Thyroid gland (tissue), 4 donors: ENCODE measurements around the gene PLEKHA8. TPM values are rescaled to one million over a fixed set of nuclear protein-coding genes. Genes with fewer than 3 reads are reported as not detected.

Experiments used
- DNase-seq, 2 donors: peaks; one replicate each; pipeline ENCODE4 v3.0.0-alpha.2; 2019
- H3K27ac ChIP-seq, 3 donors: fragments of 200-600 bp; sonication (generic); 1 replicate in 2 of 3; 2 replicates in 1 of 3; pipeline ENCODE4 v1.5.1; 2016 to 2019; ENCODE audit warnings: mild to moderate bottlenecking in 1 of 3, moderate library complexity in 1 of 3
- H3K27me3 ChIP-seq: fragments of 200-600 bp; sonication (generic); one replicate; pipeline ENCODE4 v1.5.1; 2019
- H3K36me3 ChIP-seq, 2 donors: fragments of 200-600 bp; sonication (generic); one replicate each; pipeline ENCODE4 v1.5.1; 2016 to 2019
- H3K4me1 ChIP-seq, 2 donors: fragments of 200-600 bp; sonication (generic); one replicate each; pipeline ENCODE4 v1.5.1; 2017 to 2019
- H3K4me3 ChIP-seq, 3 donors: fragments of 200-600 bp; sonication (generic); replicated peaks in 1 of 3; 1 replicate in 2 of 3; 2 replicates in 1 of 3; pipeline ENCODE4 v1.5.1; 2016; ENCODE audit warnings: mild to moderate bottlenecking in 1 of 3
- H3K9me3 ChIP-seq: fragments of 200-600 bp; sonication (generic); one replicate; pipeline ENCODE4 v1.5.1; 2017
- POLR2A ChIP-seq, 2 donors: fragments of 450-650 bp; IDR thresholded peaks; one replicate each; pipeline ENCODE4 v1.6.1; 2017; ENCODE audit warnings: antibody characterized with exemption in 2 of 2, mild to moderate bottlenecking in 2 of 2, moderate library complexity in 1 of 2
- WGBS, 2 donors: methylation state at CpG; one replicate each; pipeline ENCODE4 v1.1.5; 2017; 5-methylcytosine and 5-hydroxymethylcytosine counted together
- intact Hi-C: fragments of 100-400 bp; cut with DNase I; formaldehyde crosslinking; loops from one replicate; pipeline ENCODE4 v1.15.1; 2023
- total RNA-seq, 4 donors: library from RNA; depleted of rRNA; stranded (reverse); fragments of >200 nt; gene quantifications; one replicate each; pipeline ENCODE4 v1.2.3, GENCODE V29; 2016
- TF ChIP-seq, protein P1 (sequence below), 6 experiments: fragments of 200-600 bp in 3 of 6; fragments of 450-650 bp in 3 of 6; sonication (generic) in 3 of 6; IDR thresholded peaks; one replicate each; pipeline ENCODE4 v1.5.1; 2016 to 2019; ENCODE audit warnings: antibody characterized with exemption in 6 of 6, mild to moderate bottlenecking in 2 of 6, inconsistent platforms in 1 of 6, moderate library complexity in 1 of 6

The PLEKHA8 gene
- total RNA-seq, 4 donors from 2014 or later: 7.1 to 13.3 (median 8.8) TPM

DNA sequence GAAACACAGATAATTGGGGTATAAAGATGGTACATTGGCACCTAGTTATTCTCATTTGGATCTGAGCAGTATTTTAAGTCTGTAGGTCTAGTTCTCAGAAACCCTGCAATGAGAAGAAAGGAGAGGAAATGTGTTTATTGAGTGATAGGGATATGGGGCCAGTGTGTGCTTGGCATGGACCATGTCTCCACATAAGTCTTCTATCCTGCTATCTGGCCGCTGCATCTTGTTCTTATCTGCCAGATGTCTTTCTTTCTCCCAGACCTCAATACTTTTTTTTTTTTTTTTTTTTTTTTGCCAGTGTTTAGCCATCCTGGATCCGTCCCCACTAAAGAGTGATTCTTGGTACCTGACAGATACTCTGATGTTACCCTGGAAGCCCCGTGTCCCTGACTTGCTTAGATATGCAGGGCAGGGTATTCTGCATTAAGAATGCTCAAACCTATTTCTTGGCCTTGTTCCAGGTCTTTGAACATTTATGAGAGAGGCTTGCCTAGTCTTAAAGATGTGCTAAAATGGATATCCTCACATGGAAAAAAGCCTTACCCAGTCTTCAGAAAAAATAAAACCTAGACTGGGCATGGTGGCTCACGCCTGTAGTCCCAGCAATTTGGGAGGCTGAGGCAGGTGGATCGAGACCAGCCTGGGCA, 116.6 kb downstream of the PLEKHA8 start:
- Histone ChIP-seq H3K36me3 (no peaks in the 10 kb centered on the region), H3K9me3 (no peaks in the 10 kb centered on the region), H3K27ac (no peak overlapping the region), H3K4me3 (no peak overlapping the region), H3K27me3 (no peaks in the 10 kb centered on the region), H3K4me1 (peaks cover 17 to 28% of the 10 kb centered on the region in 2 donors)
- WGBS, 2 donors: 87 to 90% methylated on average over 5 of the region's 5 CpGs
- intact Hi-C loops: no loop called here
- TF ChIP-seq, protein P1, sequence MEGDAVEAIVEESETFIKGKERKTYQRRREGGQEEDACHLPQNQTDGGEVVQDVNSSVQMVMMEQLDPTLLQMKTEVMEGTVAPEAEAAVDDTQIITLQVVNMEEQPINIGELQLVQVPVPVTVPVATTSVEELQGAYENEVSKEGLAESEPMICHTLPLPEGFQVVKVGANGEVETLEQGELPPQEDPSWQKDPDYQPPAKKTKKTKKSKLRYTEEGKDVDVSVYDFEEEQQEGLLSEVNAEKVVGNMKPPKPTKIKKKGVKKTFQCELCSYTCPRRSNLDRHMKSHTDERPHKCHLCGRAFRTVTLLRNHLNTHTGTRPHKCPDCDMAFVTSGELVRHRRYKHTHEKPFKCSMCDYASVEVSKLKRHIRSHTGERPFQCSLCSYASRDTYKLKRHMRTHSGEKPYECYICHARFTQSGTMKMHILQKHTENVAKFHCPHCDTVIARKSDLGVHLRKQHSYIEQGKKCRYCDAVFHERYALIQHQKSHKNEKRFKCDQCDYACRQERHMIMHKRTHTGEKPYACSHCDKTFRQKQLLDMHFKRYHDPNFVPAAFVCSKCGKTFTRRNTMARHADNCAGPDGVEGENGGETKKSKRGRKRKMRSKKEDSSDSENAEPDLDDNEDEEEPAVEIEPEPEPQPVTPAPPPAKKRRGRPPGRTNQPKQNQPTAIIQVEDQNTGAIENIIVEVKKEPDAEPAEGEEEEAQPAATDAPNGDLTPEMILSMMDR (IDR thresholded peaks at IDR 0.05): no peak
- no peak for TF ChIP-seq POLR2A (IDR thresholded peaks at IDR 0.05)
- no peak for DNase-seq

DNA sequence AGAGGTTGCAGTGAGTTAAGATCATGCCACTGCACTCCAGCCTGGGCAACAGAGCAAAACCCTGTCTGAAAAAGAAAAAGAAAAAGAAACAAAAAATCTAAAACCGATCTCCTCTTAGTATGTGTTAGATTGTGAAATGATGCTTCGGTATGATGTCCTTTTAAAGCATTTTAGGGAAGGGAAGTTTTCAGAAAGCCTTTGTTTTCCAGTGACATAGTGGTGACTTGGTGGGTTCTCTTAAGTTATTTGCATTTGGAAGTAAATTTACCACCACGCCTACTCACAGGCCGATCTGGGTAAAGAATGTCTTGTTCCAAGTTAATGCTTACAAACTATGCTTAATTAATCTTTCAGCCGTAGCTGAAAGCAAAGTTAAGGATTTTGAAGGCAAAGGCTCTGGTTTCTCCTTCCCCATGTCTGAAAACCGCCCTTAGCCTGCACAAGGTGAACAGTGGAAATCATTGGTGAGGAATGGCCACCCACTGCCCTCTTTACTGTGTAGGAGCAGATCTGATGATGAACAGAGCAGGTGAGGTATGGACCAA, 117.3 kb downstream of the PLEKHA8 start:
- no peak for TF ChIP-seq POLR2A (IDR thresholded peaks at IDR 0.05)
- TF ChIP-seq, protein P1 (IDR thresholded peaks at IDR 0.05): no peak
- Histone ChIP-seq H3K9me3 (no peaks in the 10 kb centered on the region), H3K36me3 (no peaks in the 10 kb centered on the region), H3K4me3 (no peak overlapping the region), H3K4me1 (peaks cover 17 to 28% of the 10 kb centered on the region in 2 donors), H3K27ac (no peak overlapping the region), H3K27me3 (no peaks in the 10 kb centered on the region)
- WGBS, 2 donors: 91 to 92% methylated on average over 6 of the region's 6 CpGs
- intact Hi-C loops: no loop called here
- no peak for DNase-seq

DNA sequence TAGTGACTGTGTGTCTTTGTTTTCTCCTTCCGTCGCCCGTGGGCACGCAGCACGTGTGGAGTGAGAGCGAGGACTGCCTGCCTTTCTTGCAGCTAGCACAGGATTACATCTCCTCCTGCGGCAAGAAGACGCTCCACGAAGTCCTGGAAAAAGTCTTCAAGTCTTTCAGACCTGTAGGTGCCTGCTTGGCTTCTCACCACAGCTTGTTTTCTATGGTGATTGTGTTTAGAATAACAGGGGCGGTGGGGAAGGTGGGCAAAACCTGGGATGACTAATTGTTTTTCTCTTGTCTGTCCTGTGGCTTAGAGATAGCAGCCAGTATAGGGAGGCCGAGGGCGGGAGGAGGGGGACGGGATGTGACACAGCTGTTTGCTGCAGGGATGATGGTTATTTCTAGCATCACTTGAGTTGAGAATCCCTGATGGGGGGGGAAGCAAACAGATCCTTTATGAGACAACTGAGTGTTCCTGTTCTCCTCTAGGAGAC, 118.0 kb downstream of the PLEKHA8 start:
- WGBS, 2 donors: 81 to 85% methylated on average over 13 of the region's 13 CpGs
- Histone ChIP-seq H3K9me3 (no peaks in the 10 kb centered on the region), H3K27me3 (no peaks in the 10 kb centered on the region), H3K27ac (no peak overlapping the region), H3K4me1 (peaks cover 17 to 28% of the 10 kb centered on the region in 2 donors), H3K36me3 (no peaks in the 10 kb centered on the region), H3K4me3 (no peak overlapping the region)
- DNase-seq: no peak
- TF ChIP-seq POLR2A (IDR thresholded peaks at IDR 0.05): no peak
- TF ChIP-seq, protein P1 (IDR thresholded peaks at IDR 0.05): no peak
- intact Hi-C loops: no loop called here

DNA sequence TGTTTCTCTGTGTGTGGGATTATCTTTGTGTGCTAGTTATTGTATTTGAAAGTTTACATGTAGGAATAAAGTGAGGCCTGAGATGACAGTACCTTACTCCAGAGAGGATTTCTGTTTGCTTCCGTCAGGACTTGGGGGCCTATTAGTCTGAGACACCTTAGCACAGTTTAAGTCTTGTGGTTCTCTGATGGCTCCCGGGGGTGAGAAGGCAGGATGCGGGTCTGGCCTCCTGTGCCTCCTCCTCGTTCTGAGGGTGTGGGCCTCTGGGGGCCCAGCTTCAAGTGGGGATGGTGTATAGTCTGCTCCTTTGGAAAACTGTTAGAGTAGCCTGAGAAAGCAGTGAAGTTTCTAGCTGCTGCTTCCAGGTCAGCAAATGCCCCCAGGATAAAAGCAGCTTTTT, 119.0 kb downstream of the PLEKHA8 start:
- WGBS, 2 donors: 87 to 88% methylated on average over 4 of the region's 4 CpGs

DNA sequence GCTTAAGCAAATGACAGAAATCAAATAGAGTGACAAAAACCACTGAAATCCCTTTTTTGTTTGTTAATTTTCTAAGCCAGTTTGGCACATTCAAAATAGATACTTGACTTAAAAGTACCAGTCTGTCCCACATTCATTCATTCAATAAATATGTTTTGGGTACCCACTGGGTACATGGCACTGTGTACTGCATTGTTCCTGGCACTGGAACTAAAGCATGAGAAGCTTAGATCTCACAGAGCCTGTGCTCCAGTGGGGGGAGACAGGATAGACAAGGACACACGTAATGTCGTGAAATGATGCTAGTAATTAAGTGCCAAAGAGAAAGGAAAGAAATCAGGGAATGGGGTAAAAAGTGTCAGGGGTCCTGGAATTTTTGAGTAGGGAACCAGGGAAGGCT, 119.6 kb downstream of the PLEKHA8 start:
- no peak overlapping the region for H3K4me3 ChIP-seq
- WGBS, 2 donors: 94 to 97% methylated on average over 2 of the region's 2 CpGs
- H3K36me3 ChIP-seq: no peaks in the 10 kb centered on the region
- peaks cover 8 to 14% of the 10 kb centered on the region in 2 donors for H3K4me1 ChIP-seq
- H3K27ac ChIP-seq: no peak overlapping the region
- TF ChIP-seq, protein P1 (IDR thresholded peaks at IDR 0.05): no peak
- no peak for TF ChIP-seq POLR2A (IDR thresholded peaks at IDR 0.05)
- H3K9me3 ChIP-seq: no peaks in the 10 kb centered on the region
- no peaks in the 10 kb centered on the region for H3K27me3 ChIP-seq
- intact Hi-C loops: no loop called here
- no peak for DNase-seq

More for the DNA sequence above, 119.0 kb downstream of the PLEKHA8 start:
- H3K27me3 ChIP-seq: no peaks in the 10 kb centered on the region
- no peaks in the 10 kb centered on the region for H3K9me3 ChIP-seq
- no peak for TF ChIP-seq POLR2A (IDR thresholded peaks at IDR 0.05)
- no peak for DNase-seq
- no peak overlapping the region for H3K4me3 ChIP-seq
- H3K27ac ChIP-seq: no peak overlapping the region
- peaks cover 13 to 20% of the 10 kb centered on the region in 2 donors for H3K4me1 ChIP-seq
- intact Hi-C loops: no loop called here
- no peaks in the 10 kb centered on the region for H3K36me3 ChIP-seq
